Measurements from ENCODE around the gene GRB10.
"Not testable (repeated sequence)": the region's sequence is repeated elsewhere in the genome, so short reads cannot be mapped to it uniquely, and the experiment has no call there.

Gene GRB10

DNA sequence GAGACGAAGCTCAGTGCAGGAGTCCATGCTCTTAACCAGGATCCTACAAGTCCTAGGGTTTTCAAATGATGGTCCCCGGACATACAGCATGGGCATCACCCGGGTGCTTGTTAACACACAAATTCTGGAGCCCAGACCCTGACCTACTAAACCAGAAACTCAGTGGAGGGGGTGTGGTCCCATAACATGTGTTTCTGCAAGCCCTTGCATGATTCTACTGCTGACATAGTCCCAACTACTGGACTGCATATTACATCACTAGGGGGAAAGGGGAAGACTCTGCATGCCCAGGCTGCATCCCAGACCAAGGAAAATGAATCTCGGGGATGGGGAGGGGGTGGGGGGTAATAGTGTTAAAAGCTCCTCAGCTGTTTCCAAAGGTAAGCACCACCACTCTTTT is 40.3 kb downstream of the GRB10 start:
- DNase-seq, result no peak

DNA sequence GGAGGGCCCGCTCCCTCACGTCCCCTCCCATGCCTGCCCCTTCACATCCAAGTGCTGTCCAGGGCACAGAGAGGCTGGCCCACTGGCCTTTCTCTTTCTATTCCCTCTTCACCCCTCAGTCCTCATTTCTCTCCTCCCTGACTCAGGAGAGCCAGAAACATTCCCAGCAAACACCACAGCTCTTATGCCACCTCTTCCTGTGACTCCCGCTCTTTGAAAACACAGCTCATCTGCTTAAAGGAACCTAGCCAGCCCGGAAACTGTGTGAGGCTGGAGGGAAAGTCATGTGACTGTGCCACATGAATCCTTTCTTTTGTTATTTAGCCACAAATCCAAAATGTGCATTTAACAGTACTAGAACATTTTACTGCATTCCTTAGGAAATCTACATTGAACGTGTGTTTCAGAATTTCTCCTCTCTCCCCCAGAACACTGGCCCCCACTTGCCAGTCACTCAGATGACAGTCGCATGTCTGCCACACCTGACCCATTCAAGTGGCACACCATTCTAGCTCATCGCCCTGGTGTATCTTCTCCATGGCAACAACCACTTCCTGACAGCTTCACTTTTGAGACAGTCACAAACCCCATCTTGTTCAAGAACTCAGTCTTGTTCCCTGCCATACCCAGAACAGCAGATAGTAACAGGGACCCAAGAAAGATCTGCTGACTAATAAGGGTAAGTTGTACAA is 42.8 kb downstream of the GRB10 start:
- no peak for DNase-seq

DNA sequence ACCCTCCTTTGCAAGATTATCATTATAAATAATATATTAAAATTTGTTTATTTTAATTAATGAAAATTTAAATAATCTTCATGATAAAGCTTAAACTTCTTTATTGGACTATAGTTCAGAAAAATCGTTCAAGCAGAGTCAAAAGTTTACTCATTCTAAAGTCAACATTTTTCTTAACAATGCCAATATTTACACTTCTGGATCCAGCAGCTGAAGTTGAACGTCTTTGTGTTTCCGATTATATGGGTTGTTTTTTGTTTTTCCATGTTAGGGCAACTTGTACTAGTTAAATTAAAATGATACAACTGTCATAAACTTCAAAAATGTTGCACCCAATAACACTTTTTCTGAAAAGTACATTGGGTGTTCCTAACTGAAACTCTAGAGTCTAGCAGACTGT is 43.8 kb downstream of the GRB10 start:
- no peak for DNase-seq

DNA sequence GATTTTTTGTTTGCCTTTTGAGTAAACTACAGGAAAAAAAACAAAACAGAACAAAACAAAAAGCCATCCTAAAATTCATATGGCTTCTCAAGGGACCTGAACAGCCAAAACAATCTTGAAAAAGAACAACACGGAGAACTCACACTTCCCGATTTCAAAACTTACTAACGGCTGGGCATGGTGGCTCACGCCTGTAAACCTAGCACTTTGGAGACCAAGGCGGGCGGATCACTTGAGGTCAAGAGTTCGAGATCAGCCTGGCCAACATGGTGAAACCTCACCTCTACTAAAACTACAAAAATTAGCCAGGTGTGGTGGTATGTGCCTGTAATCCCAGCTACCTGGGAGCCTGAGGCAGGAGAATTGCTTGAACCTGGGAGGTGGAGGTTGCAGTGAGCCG is 46.9 kb downstream of the GRB10 start:
- not testable (repeated sequence) for DNase-seq

DNA sequence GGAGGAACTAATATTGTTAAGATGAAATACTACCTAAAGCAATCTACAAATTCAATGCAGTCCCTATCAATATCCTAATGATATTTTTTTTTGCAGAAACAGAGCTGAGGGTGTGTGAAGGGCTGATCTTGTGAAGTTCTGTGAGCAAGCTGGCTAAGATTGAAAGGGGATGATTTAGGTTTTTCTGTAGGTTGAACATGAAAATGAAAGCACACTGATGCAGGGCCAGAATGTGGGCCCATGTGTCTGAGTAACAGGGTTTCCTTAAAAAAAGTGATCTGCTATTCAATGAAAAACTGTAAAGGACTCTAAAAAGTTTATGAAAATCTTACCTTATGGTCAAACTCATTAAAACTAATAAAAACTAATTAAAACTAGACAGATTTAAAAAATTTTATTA is 47.4 kb downstream of the GRB10 start:
- no peak for DNase-seq

DNA sequence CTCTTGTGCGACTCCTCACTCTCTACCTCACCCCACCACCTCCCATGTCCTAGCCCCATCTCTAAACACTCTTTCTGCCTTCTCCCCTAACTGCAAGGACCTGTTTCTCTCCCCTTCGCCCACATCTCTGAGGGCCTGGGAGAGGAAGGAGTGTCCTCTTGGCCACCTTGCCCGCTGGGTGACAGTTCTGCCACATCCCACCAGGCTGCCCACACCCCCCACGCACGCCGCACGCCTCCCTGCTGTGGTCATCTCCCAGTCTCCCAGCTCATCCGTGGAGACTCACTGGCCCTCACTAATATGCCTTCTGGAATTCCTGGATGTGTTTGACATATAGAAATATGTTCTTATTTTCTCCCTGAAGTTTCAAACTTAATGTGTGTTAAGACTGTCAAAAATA is 48.5 kb downstream of the GRB10 start:
- no peak for DNase-seq

DNA sequence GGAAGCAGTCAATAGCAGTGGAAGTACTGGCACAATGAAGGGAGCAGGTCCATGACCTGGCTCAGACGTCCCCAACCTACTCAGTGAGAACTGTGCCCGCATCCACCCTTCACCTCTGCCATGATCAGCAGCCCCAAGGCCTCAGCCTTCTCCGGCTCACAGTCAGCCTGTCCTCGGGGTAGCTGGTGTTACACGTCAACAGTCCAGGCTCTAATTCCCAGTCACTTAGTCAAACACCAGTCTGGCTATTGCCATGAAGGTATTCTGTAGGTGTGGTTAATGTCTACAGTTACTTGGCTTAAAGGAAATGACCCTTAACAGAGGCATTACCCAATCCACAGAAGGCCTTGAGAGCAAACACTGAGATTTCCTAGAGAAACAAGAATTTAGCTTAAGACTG is 49.1 kb downstream of the GRB10 start:
- no peak for DNase-seq

DNA sequence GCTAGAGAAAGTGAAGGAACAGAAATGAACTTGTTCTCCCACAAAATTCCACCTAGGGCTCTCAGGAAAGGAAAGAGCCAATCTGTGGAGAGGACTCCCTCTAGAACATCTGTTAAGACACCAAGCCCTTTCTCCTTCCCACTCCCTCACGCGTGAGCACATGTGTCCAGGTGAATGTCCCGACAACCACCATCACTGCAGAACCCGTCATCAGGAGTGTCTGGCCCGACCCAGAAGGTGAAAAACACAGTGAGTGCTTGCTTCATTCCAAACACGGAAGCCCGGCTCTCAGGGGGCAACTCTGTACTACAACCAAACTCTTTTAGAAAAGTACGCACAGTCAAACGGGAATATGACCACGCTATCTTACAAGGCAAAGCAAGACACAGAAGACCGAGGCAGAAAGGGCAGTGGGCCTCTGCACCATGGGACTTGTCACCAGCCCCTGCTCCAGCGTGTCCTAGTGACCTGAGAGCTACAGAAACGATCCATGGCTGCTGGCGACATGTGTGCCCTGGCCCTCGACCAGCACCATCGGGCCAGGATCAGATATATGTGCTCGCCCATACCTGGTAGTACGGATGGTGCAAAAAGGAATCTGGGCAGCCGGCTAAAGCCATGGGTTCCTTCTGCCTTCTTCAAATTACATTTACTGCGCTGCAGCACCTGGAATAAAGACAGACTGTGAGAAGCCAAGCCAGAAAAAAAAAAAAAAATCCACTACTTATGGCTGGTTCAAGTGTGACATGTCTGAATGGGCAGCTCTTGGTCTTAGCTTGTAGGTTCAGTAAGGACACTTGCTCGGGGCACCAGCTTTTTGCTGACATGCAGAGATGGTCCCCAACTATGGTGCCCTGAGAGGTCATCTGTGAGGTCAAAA is 50.8 kb downstream of the GRB10 start:
- no peak for DNase-seq

DNA sequence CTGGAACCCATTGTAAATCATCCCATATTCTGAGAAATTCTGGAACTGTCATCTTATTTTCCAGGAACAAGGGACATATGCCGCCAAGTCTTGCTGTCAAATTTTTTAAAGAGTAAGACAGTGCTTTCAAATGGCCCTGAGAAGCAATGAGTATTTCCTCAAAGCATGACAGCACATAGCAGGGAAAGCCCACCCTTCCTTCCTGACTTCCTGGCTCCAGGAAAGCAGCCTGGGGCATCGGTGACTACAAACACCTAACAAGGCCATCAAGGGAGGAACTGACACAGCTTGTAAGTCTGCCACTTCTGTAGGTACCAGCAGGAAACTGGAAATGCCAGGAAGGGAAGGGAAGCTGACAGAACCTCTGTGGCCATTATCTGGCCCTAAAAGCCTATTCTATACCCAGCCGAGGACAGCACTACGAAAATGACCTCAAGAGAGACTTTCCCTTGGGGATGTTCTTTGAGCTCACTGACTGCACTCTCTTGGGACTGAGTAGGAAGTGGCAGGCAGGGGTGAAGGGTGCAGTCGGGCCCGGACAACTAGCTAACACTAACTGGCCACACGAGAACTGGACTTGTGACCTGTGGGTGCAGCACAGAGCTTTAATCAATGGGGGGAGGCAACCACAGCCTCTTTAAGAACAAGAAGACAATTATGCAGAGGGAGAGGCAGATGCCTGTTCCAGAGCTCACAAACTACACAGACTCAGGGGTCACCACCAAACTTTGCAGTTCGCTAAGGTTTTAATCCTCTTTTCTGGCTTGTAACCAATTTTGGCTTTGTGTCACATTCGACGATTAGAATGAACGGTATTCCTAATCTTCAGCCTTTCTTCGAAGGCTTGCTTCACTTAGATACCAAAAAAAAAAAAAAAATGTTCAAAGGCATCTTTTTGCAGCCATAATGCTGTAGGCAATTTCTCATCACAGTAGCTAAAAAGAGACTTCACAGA is 52.0 kb downstream of the GRB10 start:
- DNase-seq, result no peak

DNA sequence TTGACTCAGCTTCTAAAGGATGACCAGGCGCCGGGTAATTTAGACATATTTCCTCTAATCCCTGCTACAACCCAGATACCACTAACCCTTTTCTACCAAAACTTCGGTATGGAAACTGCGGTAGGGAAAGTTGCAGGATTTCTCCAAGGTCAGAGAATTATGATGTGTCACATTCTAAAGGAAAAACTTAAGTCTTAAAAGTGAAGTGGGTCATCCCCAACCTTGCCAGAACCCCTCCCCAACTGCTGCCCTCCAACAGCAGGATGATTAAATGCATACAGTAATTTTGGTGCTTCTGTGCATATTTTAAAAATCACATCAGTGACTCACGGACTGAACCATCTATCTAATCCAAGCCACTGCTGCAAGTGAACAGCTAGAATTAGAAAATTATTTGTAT is 52.7 kb downstream of the GRB10 start:
- DNase-seq, result no peak

DNA sequence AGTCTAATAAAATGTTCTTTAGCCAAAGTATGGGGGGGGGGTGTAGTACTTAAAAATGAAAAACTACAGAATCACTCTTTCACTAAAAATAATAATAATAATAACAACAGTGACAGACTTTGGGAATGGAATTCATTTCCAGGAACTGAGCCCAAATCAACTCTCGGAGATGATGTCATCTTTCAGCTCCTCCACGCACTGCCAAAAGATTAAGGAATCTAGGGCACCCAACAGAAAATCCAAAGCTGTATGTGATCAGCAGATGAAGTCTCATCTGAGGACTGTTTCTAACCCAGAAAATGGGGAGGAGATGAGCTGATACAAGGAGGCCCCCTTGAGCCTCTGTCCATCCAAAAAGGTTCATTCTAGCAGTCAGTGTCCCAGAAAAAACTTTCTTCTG is 54.5 kb downstream of the GRB10 start:
- DNase-seq, result no peak

DNA sequence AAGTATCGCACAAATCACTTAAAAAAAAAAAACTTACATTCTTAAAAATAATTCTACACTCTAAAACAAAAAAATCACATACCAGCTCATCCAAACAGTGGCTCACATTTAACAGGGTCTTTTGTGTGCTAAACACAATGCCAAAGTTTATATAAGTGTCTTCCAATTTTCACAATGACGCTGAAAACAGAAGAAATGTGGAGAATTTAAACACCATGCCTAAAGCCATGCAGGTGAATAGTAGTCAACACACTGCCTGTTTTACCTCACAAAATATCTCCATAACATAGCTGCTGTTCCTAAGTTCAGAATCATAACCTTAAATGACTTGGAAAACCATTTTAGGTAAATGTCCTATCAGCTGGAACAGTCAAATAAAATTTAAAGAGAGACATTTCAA is 55.0 kb downstream of the GRB10 start:
- no peak for DNase-seq

DNA sequence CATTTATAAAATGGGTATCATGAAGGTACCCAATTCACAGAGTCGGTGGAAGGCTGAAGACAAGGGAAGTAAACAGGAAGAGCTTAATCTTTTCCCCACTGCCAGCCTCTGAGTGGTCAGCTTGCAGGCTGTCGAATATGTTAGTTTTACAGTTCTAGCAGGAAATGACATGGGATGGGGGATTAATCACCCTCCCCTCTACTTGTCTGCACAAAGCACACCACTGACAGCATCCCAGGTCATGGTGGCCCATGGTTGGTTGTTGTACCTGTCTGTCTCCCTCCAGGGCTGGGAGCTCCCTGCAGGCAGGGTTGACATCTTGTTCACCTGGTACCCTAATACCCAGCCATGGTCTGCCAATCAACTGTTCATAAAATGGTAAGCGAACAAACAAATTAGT is 55.6 kb downstream of the GRB10 start:
- no peak for DNase-seq

DNA sequence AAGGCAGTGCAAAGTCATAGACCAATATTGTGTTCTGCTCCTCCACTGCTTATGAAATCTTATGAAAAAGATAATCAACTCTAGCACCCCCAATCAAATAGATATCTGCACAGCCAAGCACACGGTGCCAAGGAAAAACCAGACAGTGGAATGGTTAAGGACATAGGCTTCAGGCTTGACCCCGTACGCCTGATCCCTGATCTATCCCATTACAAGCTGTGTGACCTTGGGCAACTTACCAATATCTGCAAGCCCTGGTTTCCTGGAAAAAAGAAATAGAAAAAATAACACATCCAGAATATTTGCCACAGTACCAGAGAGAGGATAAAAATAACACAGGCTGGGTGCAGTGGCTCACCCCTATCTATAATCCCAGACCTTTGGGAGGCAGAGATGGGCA is 56.9 kb downstream of the GRB10 start:
- no peak for DNase-seq

DNA sequence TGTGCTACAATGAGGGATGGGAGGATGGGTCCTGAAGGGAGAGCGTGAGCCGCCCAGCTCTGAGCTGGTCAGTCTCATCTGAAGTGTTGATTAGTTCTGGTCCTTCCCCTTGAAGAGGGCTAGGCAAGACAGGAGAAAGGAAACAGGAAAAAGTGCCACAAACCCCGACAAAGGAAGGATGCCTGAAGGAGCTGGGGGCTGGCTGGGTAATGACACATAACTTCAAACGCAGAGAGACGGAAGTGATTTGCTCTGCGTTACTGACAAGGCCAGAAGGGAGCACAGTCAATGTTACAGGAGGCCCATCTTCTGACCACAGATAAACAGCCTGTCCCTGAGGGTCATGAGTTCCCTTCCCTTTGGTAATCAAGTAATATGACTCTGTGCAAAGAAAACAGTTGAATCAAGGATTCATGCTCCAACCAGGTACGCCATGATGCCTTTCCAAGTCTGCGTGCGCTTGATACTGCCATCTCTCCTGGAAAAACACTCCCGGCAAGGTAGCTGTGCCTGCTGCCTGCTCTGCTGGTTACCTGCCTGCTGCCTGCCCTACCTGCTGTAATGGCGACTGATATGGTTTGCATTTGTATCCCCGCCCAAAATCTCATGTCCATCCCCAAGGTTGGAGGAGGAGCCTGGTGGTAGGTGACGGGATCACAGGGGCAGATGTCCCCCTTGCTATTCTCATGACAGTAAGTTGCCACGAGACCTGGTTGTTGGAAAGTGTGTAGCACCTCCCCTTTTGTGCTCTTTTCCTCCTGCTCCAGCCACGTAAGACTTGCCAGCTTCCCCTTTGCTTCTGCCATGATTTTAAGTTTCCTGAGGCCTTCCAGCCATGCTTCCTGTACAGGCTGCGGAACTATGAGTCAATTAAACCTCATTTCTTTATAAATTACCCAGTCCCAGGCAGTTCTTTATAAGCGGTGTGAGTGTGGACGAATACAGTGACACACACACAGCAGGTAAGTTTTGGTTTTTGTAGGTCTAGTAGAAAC is 57.9 kb downstream of the GRB10 start:
- no peak for DNase-seq

DNA sequence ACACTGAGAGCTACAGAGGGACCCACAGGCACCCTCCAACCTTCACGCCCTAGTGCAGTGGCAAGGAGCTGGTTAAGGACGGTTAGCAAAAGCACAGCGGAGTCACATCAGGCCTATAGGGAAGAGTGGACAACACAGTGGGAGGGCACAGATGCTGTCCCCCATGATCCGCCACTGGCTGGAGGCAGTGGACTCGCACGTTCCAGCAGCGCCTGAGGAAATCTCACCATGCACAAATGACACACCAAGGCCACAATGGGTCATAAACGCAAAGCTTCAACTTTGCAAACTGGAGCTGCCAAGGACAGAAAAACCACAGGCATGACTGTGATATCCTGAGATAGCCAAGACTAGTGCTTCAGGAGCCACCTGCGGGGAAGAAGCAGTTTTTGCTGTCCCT is 58.8 kb downstream of the GRB10 start:
- no peak for DNase-seq

DNA sequence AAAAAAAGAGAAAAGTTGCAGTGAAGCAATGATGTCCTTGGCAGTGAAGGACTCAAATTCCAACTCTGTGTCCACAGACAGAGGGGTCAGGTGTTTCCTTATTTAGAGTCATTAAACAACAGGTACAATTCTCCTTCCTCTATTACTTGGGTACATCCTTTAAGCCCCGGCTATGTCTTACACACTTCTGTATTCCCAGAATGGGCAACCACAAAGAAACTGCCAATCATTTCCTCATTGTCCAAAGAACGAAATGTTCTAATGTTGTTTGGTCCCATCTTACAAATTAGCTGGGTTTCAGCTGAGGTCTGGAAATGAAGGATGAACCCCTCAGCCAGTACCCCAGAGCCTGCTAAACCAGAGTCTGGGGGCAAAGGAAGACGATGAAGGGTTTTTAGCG is 59.5 kb downstream of the GRB10 start:
- DNase-seq, result no peak

DNA sequence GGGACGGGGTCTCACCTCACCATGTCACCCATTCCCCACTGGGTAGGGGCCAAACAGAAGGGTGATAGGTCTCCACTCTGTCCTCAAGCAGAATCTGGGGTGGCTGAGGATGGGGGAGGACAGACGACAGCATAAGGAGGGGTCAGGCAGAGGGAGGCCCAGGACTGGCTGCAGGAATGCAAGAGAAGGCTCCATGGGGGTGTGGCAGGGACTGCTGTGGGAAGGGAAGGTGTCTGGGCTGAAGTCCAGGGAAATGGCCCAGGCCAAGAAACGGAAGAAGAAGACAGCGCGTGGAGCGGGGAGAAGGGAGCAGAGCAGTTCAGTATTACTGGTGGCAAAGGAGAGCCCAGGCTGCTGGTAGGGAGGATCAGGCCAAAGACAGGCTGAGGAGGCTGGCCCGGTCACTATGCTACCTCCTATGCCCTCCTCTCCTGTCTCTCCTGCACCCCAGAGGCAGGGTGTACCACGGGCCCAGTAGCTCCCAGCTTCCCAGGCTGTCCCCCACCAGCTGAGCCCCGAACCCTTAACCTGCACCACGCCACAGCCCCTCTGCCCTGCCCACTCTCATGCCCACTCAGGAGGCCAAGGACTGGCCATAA is 60.9 kb downstream of the GRB10 start:
- no peak for DNase-seq

DNA sequence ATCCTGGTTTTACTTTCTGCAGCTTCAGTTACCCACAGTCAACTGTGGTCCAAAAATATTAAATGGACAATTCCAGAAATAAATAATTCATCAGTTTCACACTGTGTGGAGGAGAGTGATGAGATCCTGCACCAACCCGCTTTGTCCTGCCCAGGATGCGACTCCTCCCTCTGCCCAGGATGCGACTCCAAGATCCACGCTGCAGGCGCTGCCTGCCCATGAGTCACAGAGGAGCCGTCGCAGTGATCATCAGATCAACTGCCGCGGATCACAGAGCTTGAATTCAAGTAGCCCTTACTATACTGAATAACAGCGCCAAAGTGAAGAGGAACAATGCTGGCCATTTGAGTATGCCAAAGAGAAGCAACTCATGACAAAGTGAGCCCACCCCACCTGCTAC is 61.5 kb downstream of the GRB10 start:
- DNase-seq, result no peak

DNA sequence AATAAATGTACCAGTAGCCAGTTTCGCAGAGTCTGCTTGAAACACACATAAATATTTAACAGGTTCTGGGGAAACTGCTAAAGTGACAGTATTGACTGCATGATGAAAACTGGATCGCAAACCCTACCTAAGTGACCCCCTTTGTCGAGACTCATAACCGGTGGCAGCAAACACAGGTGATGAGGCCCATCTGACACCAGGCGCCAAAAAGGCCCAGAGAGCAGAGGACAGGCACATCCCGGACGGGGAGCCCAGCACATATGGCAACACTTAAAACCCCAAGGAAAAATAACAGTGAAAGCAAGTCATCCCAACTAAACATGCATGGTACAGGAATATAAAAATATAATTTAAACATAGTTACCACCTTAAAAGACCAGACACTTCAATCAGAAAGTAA is 62.4 kb downstream of the GRB10 start:
- no peak for DNase-seq

DNA sequence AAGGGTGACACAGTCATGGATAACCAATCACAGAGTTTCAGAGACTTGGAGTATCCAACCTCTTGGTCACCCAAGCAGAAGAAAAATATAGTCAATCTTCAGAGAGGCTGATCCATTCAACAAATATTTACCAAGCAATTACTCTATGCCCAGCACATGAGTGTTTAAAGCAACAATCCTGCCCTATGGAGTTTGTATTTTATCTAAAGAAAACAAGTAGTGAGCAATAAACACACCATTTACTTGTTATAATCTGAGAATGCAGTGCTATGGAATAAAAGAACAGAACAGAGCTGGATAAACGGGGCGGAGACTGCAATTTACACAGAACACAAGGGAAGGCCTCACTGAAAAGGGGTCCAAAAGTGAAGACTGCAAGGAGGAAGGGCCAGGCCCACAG is 63.8 kb downstream of the GRB10 start:
- no peak for DNase-seq

DNA sequence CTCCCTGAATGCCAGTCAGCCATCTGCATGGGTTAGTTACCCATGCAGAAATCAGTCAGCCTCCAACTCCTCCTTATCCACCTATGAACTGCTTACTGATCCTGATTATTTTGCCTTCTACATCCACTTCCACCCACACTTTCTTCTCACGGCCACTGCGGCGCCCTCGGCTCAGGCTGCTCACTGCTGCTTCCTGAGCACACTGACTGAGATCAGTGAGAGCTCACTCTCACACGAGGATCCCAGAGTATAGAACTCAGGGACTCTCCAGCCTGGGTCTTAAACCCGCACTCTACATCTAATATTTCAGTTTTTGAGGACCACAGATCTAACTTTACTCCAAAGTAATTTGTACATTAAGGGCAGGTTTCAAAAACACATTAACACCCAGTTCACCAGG is 64.4 kb downstream of the GRB10 start:
- no peak for DNase-seq
